Trophoblast cell (in vitro differentiated cells and primary cell): ENCODE measurements around the gene NFIX.

Source experiments
- DNase-seq, 2 donors: peaks; one replicate each; pipeline ENCODE4 v3.0.0-alpha.2; 2016
- H2AFZ ChIP-seq: 2 replicates; pipeline ENCODE4 v1.6.1; 2013; ENCODE audit warnings: low read length, moderate library complexity, mild to moderate bottlenecking; ENCODE audit not compliant: insufficient read depth, poor library complexity
- H2AK5ac ChIP-seq: 2 replicates; pipeline ENCODE4 v1.6.1; 2013; ENCODE audit warnings: mild to moderate bottlenecking, low read length
- H2BK120ac ChIP-seq: 2 replicates; pipeline ENCODE4 v1.6.1; 2013; ENCODE audit warnings: low read length, mild to moderate bottlenecking, moderate library complexity; ENCODE audit not compliant: insufficient read depth, poor library complexity
- H2BK12ac ChIP-seq: 2 replicates; pipeline ENCODE4 v1.6.1; 2013; ENCODE audit warnings: mild to moderate bottlenecking, low read length, moderate library complexity
- H2BK5ac ChIP-seq: 2 replicates; pipeline ENCODE4 v1.6.1; 2013; ENCODE audit warnings: low read length, low read depth, moderate library complexity, mild to moderate bottlenecking; ENCODE audit not compliant: poor library complexity
- H3K14ac ChIP-seq: 2 replicates; pipeline ENCODE4 v1.6.1; 2013; ENCODE audit warnings: mild to moderate bottlenecking, low read length
- H3K18ac ChIP-seq: 2 replicates; pipeline ENCODE4 v1.6.1; 2013; ENCODE audit warnings: mild to moderate bottlenecking, low read length
- H3K23ac ChIP-seq: 2 replicates; pipeline ENCODE4 v1.6.1; 2013; ENCODE audit warnings: low read length
- H3K27ac ChIP-seq: 2 replicates; pipeline ENCODE4 v1.5.1; 2013; ENCODE audit warnings: low read depth, mild to moderate bottlenecking, inconsistent platforms, low read length, moderate library complexity
- H3K27me3 ChIP-seq: 2 replicates; pipeline ENCODE4 v1.6.1; 2013; ENCODE audit warnings: inconsistent platforms, mild to moderate bottlenecking, low read length, moderate library complexity; ENCODE audit not compliant: insufficient read depth
- H3K36me3 ChIP-seq, 2 experiments: 1 replicate in 1 of 2; 2 replicates in 1 of 2; pipeline ENCODE4 v1.6.1; 2013; ENCODE audit warnings: low read length in 2 of 2, mild to moderate bottlenecking in 2 of 2, moderate library complexity in 1 of 2; ENCODE audit not compliant: insufficient read depth in 2 of 2, control insufficient read depth in 1 of 2
- H3K4ac ChIP-seq: 2 replicates; pipeline ENCODE4 v1.6.1; 2013; ENCODE audit warnings: low read depth, mild to moderate bottlenecking, low read length, moderate library complexity
- H3K4me1 ChIP-seq, 2 experiments: 1 replicate in 1 of 2; 2 replicates in 1 of 2; pipeline ENCODE4 v1.6.1; 2013; ENCODE audit warnings: low read length in 2 of 2, mild to moderate bottlenecking in 2 of 2, moderate library complexity in 1 of 2; ENCODE audit not compliant: insufficient read depth in 2 of 2, control insufficient read depth in 1 of 2
- H3K4me2 ChIP-seq: 2 replicates; pipeline ENCODE4 v1.6.1; 2013; ENCODE audit warnings: inconsistent platforms, mild to moderate bottlenecking, low read length, moderate library complexity
- H3K4me3 ChIP-seq: 2 replicates; pipeline ENCODE4 v1.5.1; 2013; ENCODE audit warnings: mild to moderate bottlenecking, low read depth, low read length, inconsistent platforms
- H3K79me1 ChIP-seq: one replicate; pipeline ENCODE4 v1.6.1; 2013; ENCODE audit warnings: low read length
- H3K79me2 ChIP-seq: 2 replicates; pipeline ENCODE4 v1.6.1; 2013; ENCODE audit warnings: low read length, mild to moderate bottlenecking; ENCODE audit not compliant: control insufficient read depth, insufficient read depth, poor library complexity
- H3K9ac ChIP-seq: 2 replicates; pipeline ENCODE4 v1.6.1; 2013; ENCODE audit warnings: mild to moderate bottlenecking, low read length
- H3K9me3 ChIP-seq: 2 replicates; pipeline ENCODE4 v1.6.1; 2013; ENCODE audit warnings: low read depth, mild to moderate bottlenecking, control low read depth, inconsistent platforms, low read length; ENCODE audit not compliant: insufficient read depth
- H4K12ac ChIP-seq: 2 replicates; pipeline ENCODE4 v1.6.1; 2013; ENCODE audit warnings: low read depth, mild to moderate bottlenecking, low read length, moderate library complexity
- H4K8ac ChIP-seq: 2 replicates; pipeline ENCODE4 v1.6.1; 2013; ENCODE audit warnings: low read depth, mild to moderate bottlenecking, low read length, moderate library complexity
- H4K91ac ChIP-seq: one replicate; pipeline ENCODE4 v1.6.1; 2013; ENCODE audit warnings: low read depth, mild to moderate bottlenecking, low read length, moderate library complexity
- WGBS: extraction: QIAGEN DNeasy Blood & Tissue Kit; methylation state at CpG from one replicate; pipeline ENCODE4 v1.1.7; 2013; ENCODE audit warnings: missing lambda C conversion rate; ENCODE audit not compliant: insufficient read length, insufficient coverage; ENCODE audit errors: extremely low coverage; 5-methylcytosine and 5-hydroxymethylcytosine counted together

NFIX gene

GRCh38 chr19:13095393-13095784, 100.1 kb downstream of the NFIX start:
- Histone ChIP-seq H2AFZ (no peak overlapping the region), H4K12ac (no peak overlapping the region), H3K27me3 (peaks cover 67% of the 10 kb centered on the region), H3K18ac (no peak overlapping the region), H3K4me1 (peaks cover 5 to 8% of the 10 kb centered on the region in 2 experiments), H3K23ac (no peak overlapping the region), H3K9me3 (peaks cover 10% of the 10 kb centered on the region), H2BK120ac (no peak overlapping the region), H3K4me2 (no peak overlapping the region), H4K91ac (no peak overlapping the region), H2BK5ac (no peak overlapping the region), H3K79me1 (no peaks in the 10 kb centered on the region), H3K4me3 (no peak overlapping the region), H2BK12ac (no peak overlapping the region), H3K27ac (no peak overlapping the region), H2AK5ac (no peak overlapping the region), H3K79me2 (no peaks in the 10 kb centered on the region), H3K36me3 (no peaks in the 10 kb centered on the region), H4K8ac (no peak overlapping the region), H3K4ac (no peak overlapping the region), H3K14ac (no peak overlapping the region), H3K9ac (no peak overlapping the region)
- DNase-seq = no peak
- WGBS = no CpG with 5 or more reads among the region's 25 CpGs

GRCh38 chr19:13095934-13096927, 101.0 kb downstream of the NFIX start:
- Histone ChIP-seq H2AK5ac (no peak overlapping the region), H3K4me2 (no peak overlapping the region), H3K79me2 (no peaks in the 10 kb centered on the region), H3K14ac (no peak overlapping the region), H3K9me3 (peaks cover 10% of the 10 kb centered on the region), H4K91ac (no peak overlapping the region), H3K36me3 (no peaks in the 10 kb centered on the region), H2AFZ (no peak overlapping the region), H3K27me3 (peaks cover 66% of the 10 kb centered on the region), H3K79me1 (no peaks in the 10 kb centered on the region), H3K4ac (no peak overlapping the region), H3K9ac (no peak overlapping the region), H3K4me3 (no peak overlapping the region), H3K4me1 (peaks cover 5 to 8% of the 10 kb centered on the region in 2 experiments), H4K8ac (no peak overlapping the region), H3K23ac (no peak overlapping the region), H2BK120ac (no peak overlapping the region), H2BK5ac (no peak overlapping the region), H2BK12ac (no peak overlapping the region), H4K12ac (no peak overlapping the region), H3K18ac (no peak overlapping the region), H3K27ac (no peak overlapping the region)
- peak in 1 of 2 donors; percentile 38 for DNase-seq
- no CpG with 5 or more reads among the region's 44 CpGs for WGBS

DNA sequence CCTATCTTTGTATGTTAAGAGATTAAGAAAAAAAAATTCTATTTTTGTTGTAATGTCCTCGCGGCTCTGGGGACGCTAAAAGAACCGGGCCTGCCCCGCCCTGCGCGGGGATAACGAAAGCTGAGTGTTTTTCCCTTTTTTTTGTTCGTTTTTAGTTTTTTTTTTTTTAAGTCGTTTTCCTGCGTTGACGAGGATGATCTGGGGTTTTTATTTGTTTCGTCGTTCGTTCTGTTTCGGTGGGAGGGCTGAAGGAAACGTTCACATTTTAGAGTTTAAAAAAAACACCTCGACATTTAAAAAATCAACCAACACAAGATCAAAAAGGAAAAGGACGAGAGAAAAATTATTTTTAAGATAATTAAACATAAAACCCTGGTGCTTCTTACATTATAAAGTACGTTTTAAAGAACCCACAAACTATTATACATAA, 101.8 kb downstream of the NFIX start:
- no peak overlapping the region for H3K4me3 ChIP-seq
- H2AK5ac ChIP-seq = no peak overlapping the region
- WGBS = no CpG with 5 or more reads among the region's 20 CpGs
- H4K12ac ChIP-seq = no peak overlapping the region
- no peak overlapping the region for H3K23ac ChIP-seq
- DNase-seq = no peak
- no peak overlapping the region for H4K91ac ChIP-seq
- H3K79me2 ChIP-seq = no peaks in the 10 kb centered on the region
- no peak overlapping the region for H4K8ac ChIP-seq
- no peak overlapping the region for H2BK12ac ChIP-seq
- H2AFZ ChIP-seq = no peak overlapping the region
- H3K9me3 ChIP-seq = peaks cover 10% of the 10 kb centered on the region
- H3K18ac ChIP-seq = no peak overlapping the region
- H2BK120ac ChIP-seq = no peak overlapping the region
- H3K4me2 ChIP-seq = no peak overlapping the region
- H3K9ac ChIP-seq = no peak overlapping the region
- no peaks in the 10 kb centered on the region for H3K79me1 ChIP-seq
- H3K36me3 ChIP-seq = no peaks in the 10 kb centered on the region
- no peak overlapping the region for H3K4ac ChIP-seq
- no peak overlapping the region for H3K27ac ChIP-seq
- H3K27me3 ChIP-seq = peaks cover 62% of the 10 kb centered on the region
- no peak overlapping the region for H3K14ac ChIP-seq
- no peak overlapping the region for H2BK5ac ChIP-seq
- H3K4me1 ChIP-seq = peaks cover 5 to 8% of the 10 kb centered on the region in 2 experiments

- Histone ChIP-seq H4K8ac (no peak overlapping the region), H3K79me2 (no peaks in the 10 kb centered on the region), H4K12ac (no peak overlapping the region), H2BK5ac (no peak overlapping the region), H3K79me1 (peaks cover 3% of the 10 kb centered on the region), H3K9ac (no peak overlapping the region), H3K27me3 (peaks cover 62% of the 10 kb centered on the region), H3K4me2 (no peak overlapping the region), H3K4me3 (no peak overlapping the region), H2AK5ac (no peak overlapping the region), H3K27ac (no peak overlapping the region), H3K14ac (no peak overlapping the region), H3K18ac (no peak overlapping the region), H2AFZ (no peak overlapping the region), H3K23ac (no peak overlapping the region), H2BK120ac (no peak overlapping the region), H3K4ac (no peak overlapping the region), H2BK12ac (no peak overlapping the region), H3K4me1 (peaks cover 9 to 10% of the 10 kb centered on the region in 2 experiments), H3K9me3 (peaks cover 10% of the 10 kb centered on the region), H4K91ac (no peak overlapping the region), H3K36me3 (no peaks in the 10 kb centered on the region)
- WGBS = no CpG with 5 or more reads among the region's 69 CpGs
- DNase-seq = no peak
Observed at GRCh38 chr19:13097463-13098258, 102.4 kb downstream of the NFIX start.
